Osteoblast (primary cell): ENCODE data around the gene HABP2. TPM values are rescaled to one million over a fixed set of nuclear protein-coding genes. Genes with fewer than 3 reads are reported as not detected.

Source experiments
- DNase-seq: peaks from one replicate; pipeline ENCODE4 v3.0.0; 2011; ENCODE audit warnings: low spot score, mixed read lengths; ENCODE audit not compliant: insufficient read length; ENCODE audit errors: missing footprints
- H2AFZ ChIP-seq: 2 replicates; pipeline ENCODE4 v1.6.0; 2011; ENCODE audit warnings: mild to moderate bottlenecking, low read length
- H3K27ac ChIP-seq: 2 replicates; pipeline ENCODE4 v1.5.1; 2011; ENCODE audit warnings: mild to moderate bottlenecking, low read depth, low read length, moderate library complexity
- H3K27me3 ChIP-seq: 2 replicates; pipeline ENCODE4 v1.6.0; 2012; ENCODE audit warnings: mild to moderate bottlenecking, control low read depth, inconsistent platforms, low read length, moderate library complexity; ENCODE audit not compliant: insufficient read depth
- H3K36me3 ChIP-seq: 2 replicates; pipeline ENCODE4 v1.5.1; 2011; ENCODE audit warnings: mild to moderate bottlenecking, low read length, control low read depth, moderate library complexity; ENCODE audit not compliant: insufficient read depth
- H3K4me1 ChIP-seq: 2 replicates; pipeline ENCODE4 v1.5.1; 2011; ENCODE audit warnings: mild to moderate bottlenecking, low read length, control low read depth, moderate library complexity; ENCODE audit not compliant: insufficient read depth
- H3K4me2 ChIP-seq: 2 replicates; pipeline ENCODE4 v1.6.0; 2011; ENCODE audit warnings: mild to moderate bottlenecking, low read length; ENCODE audit not compliant: insufficient read depth
- H3K4me3 ChIP-seq: fragments of 200-600 bp; sonication (generic); 3 replicates; pipeline ENCODE4 v1.5.1; 2012; ENCODE audit warnings: mild to moderate bottlenecking, low read length, inconsistent platforms; ENCODE audit not compliant: insufficient read depth
- H3K79me2 ChIP-seq: 2 replicates; pipeline ENCODE4 v1.6.0; 2012; ENCODE audit warnings: mild to moderate bottlenecking, low read length, control low read depth, inconsistent platforms; ENCODE audit not compliant: insufficient read depth
- H3K9me3 ChIP-seq: 2 replicates; pipeline ENCODE4 v1.5.1; 2011; ENCODE audit warnings: low read depth, low read length, control low read depth
- H4K20me1 ChIP-seq: 2 replicates; pipeline ENCODE4 v1.6.0; 2012; ENCODE audit warnings: mild to moderate bottlenecking, low read length, control low read depth; ENCODE audit not compliant: insufficient read depth
- total RNA-seq: library from RNA; depleted of rRNA; stranded (reverse); fragments of >200 nt; gene quantifications from 2 replicates; pipeline ENCODE4 v1.2.3, GENCODE V29; 2012
- TF ChIP-seq, protein P1 (sequence below): IDR thresholded peaks from 2 replicates; pipeline ENCODE4 v1.5.1; 2011; ENCODE audit warnings: mild to moderate bottlenecking, low read depth, low read length, moderate library complexity; ENCODE audit errors: extremely low read depth

Gene HABP2
- total RNA-seq, 1 donor = not detected

DNA sequence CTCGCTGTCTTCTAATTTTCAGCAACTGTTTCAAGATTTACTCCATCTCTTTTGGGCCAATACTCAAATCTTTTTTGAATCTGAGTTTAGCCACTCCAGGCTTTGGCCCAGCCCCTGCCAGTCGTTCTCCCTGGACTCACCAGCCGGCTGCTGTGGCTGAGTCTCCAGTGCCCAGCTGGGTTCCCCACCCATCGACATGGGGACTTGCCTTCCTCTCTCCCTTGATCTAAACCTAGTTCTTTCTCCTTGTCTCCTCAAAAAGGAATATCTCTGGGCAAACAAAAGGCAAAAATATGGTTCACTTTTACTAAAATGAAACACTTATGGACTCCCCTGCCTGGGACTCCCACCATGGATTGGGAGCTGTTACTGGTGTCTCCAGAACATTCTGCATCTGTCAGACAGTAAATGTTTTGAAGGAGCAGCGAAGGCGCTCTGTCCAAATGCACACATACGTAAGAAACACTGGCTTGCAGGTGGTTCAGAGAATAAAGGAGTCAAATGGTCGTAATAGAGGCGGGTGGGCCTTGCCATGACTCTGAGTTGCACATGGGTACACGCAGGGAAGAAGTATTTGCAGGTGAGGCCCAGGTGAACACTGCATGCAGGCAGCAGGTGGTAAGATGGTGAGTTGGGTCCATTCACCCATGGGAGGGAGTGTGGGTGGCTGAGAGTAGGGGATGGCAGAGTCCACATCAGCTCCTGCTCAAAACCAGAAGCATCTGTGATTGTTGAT, 35.5 kb upstream of the HABP2 start:
- no peak overlapping the region for H3K4me2 ChIP-seq
- H3K27ac ChIP-seq = no peak overlapping the region
- H4K20me1 ChIP-seq = no peaks in the 10 kb centered on the region
- TF ChIP-seq, protein P1, sequence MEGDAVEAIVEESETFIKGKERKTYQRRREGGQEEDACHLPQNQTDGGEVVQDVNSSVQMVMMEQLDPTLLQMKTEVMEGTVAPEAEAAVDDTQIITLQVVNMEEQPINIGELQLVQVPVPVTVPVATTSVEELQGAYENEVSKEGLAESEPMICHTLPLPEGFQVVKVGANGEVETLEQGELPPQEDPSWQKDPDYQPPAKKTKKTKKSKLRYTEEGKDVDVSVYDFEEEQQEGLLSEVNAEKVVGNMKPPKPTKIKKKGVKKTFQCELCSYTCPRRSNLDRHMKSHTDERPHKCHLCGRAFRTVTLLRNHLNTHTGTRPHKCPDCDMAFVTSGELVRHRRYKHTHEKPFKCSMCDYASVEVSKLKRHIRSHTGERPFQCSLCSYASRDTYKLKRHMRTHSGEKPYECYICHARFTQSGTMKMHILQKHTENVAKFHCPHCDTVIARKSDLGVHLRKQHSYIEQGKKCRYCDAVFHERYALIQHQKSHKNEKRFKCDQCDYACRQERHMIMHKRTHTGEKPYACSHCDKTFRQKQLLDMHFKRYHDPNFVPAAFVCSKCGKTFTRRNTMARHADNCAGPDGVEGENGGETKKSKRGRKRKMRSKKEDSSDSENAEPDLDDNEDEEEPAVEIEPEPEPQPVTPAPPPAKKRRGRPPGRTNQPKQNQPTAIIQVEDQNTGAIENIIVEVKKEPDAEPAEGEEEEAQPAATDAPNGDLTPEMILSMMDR = no peak
- peaks cover 4% of the 10 kb centered on the region for H3K27me3 ChIP-seq
- no peaks in the 10 kb centered on the region for H3K79me2 ChIP-seq
- DNase-seq = no peak
- no peaks in the 10 kb centered on the region for H3K9me3 ChIP-seq
- H3K4me1 ChIP-seq = no peaks in the 10 kb centered on the region
- no peak overlapping the region for H2AFZ ChIP-seq
- no peak overlapping the region for H3K4me3 ChIP-seq
- H3K36me3 ChIP-seq = no peaks in the 10 kb centered on the region

DNA sequence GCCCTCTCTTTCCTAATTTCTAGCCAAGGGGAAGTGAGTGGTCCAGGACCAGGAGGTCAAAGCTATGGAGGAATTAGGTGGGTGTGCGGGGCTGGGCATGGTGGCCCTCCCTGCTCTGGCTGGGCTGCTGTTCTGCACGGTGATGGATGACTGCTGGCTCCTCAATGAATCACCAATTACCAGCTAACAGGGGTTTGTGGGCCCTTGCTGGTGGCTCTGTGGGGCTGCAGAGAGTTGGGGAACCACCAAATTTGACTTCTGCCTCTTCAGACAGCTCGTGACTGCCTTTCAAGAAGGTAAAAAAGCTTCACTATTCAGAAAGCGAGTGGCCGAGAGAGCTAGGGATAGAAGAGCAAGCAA, 35.0 kb upstream of the HABP2 start:
- Histone ChIP-seq H2AFZ (no peak overlapping the region), H3K4me3 (no peak overlapping the region), H3K36me3 (no peaks in the 10 kb centered on the region), H3K27me3 (peaks cover 8% of the 10 kb centered on the region), H3K4me2 (no peak overlapping the region), H4K20me1 (no peaks in the 10 kb centered on the region), H3K79me2 (no peaks in the 10 kb centered on the region), H3K27ac (no peak overlapping the region), H3K9me3 (no peaks in the 10 kb centered on the region), H3K4me1 (no peaks in the 10 kb centered on the region)
- TF ChIP-seq, protein P1 = no peak
- no peak for DNase-seq

DNA sequence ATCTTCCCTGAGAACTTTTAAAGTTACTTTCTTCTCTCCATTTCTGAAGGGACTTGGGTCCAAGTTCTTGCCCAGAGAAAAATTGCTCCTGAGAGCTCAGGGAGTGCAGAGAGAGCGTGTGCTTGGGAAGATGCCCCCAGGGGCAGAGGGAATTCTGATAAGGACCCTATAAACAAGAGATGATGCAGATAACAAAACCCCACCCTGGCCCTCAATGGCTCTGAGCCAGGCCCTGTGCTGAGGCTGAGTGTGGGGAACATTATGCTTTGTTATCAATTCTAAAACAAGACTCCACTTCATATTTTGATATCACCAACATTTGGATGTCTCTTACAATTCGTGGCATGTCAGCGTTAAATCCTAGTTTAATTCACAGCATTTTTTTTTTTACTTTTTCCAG, 34.4 kb upstream of the HABP2 start:
- H3K4me2 ChIP-seq = no peak overlapping the region

DNA sequence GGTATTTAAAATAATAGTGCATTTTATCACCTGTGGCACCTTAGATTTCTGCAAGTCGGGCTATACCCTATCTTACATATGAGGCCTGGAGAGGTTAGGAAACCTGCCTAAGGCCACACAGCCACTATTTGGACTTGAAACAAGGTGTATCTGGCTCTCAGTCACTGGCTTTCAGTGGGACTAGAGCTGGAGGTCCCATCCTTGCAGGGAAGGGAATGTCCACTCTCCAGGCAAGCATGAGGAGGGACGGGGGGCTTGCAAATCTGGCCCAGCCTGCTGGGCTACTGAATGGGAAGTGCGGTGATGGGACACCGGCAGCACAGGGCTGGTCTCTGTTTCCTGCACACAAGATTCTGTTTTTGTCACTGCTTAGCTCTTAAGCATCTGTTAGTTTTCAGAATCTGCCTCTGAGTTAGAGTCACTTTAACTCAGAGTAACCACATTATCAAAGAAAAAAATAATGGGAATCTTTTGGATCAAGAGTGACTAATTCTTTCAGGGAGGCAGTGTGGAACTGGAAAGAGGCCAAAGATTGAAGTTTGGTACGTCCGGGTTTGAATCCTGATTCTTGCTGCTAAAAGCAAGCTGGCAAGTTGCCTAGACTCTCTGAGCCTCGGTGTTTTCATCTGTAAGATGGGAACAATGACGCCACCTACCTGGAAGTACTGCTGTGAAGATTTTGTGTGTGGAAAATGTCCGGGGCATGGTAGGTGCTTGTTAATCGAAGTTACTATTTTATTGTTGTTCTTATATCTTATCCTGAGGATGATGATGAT, 33.8 kb upstream of the HABP2 start:
- Histone ChIP-seq H3K4me2 (no peak overlapping the region), H4K20me1 (no peaks in the 10 kb centered on the region), H3K4me1 (no peaks in the 10 kb centered on the region), H3K9me3 (no peaks in the 10 kb centered on the region), H2AFZ (no peak overlapping the region), H3K4me3 (no peak overlapping the region), H3K79me2 (no peaks in the 10 kb centered on the region), H3K27ac (no peak overlapping the region), H3K27me3 (peaks cover 17% of the 10 kb centered on the region), H3K36me3 (no peaks in the 10 kb centered on the region)
- TF ChIP-seq, protein P1 = no peak
- no peak for DNase-seq

More for the DNA sequence above, 34.4 kb upstream of the HABP2 start:
- TF ChIP-seq, protein P1 = no peak
- peaks cover 12% of the 10 kb centered on the region for H3K27me3 ChIP-seq
- no peaks in the 10 kb centered on the region for H3K9me3 ChIP-seq
- no peak overlapping the region for H3K27ac ChIP-seq
- H4K20me1 ChIP-seq = no peaks in the 10 kb centered on the region
- H3K79me2 ChIP-seq = no peaks in the 10 kb centered on the region
- H3K36me3 ChIP-seq = no peaks in the 10 kb centered on the region
- no peak for DNase-seq
- H3K4me1 ChIP-seq = no peaks in the 10 kb centered on the region
- no peak overlapping the region for H2AFZ ChIP-seq
- no peak overlapping the region for H3K4me3 ChIP-seq
